ENCODE measurements around the gene CCDC154.

CCDC154 gene

DNA sequence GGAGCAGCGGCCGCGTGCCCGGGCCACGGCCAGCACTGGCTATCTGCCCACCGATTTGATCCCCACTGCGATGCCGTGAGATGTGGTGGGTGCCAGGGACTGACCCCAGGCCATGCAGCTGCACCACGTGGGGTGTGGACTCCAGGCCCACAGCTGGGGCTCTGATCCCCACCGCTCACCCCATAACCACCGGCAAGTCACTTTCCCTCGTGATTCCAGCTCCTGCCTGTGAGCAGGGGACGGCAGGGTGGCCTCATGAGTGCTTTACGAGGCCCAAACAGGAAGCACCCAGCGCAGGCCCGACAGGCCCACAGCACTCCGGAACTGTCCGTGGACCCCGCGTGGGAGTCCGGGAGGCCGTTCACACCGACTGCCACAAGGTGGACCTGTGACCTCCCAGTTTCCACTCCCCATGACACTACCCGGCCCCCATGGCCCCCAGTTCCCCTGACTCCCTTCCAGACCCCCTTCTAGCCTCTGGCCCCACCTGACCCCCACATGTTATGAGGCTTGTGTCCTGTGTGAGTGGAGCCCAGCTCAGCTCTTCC is 43.8 kb upstream of the CCDC154 start:
- no peak overlapping the region for H3K18ac ChIP-seq (ENCODE audit: low read depth in 1 of 2, low read length in 2 of 2)
- H3K4me1 ChIP-seq (ENCODE audit: control insufficient read depth, insufficient read depth, low read depth, low read length), result peaks cover 6% of the 10 kb centered on the region
- no peak overlapping the region for H4K91ac ChIP-seq (ENCODE audit: low read length)
- H4K8ac ChIP-seq (ENCODE audit: low read length), result no peak overlapping the region
- H2BK12ac ChIP-seq (ENCODE audit: low read length in 2 of 2), result no peak overlapping the region
- no peak for DNase-seq
- no peaks in the 10 kb centered on the region for H3K9me3 ChIP-seq (ENCODE audit: control insufficient read depth, low read length)
- H3K27ac ChIP-seq (ENCODE audit: low read length, poor library complexity, severe bottlenecking), result no peak overlapping the region
- H3K9ac ChIP-seq (ENCODE audit: low read length), result no peak overlapping the region
- no peak overlapping the region for H3K23ac ChIP-seq (ENCODE audit: low read length in 2 of 2)
- no peak overlapping the region for H3K4me3 ChIP-seq (ENCODE audit: insufficient read depth in 1 of 2, low read depth in 1 of 2, low read length in 2 of 2)
- H2BK15ac ChIP-seq (ENCODE audit: low read depth, poor library complexity, severe bottlenecking), result no peak overlapping the region
- no peaks in the 10 kb centered on the region for H3K36me3 ChIP-seq (ENCODE audit: control insufficient read depth in 1 of 2, insufficient read depth in 2 of 2, low read depth in 1 of 2, low read length in 2 of 2)
- 83% methylated on average over 17 of the region's 24 CpGs for WGBS
- H3K27me3 ChIP-seq (ENCODE audit: control insufficient read depth in 1 of 2, insufficient read depth in 1 of 2, low read length in 2 of 2), result peaks cover 4 to 8% of the 10 kb centered on the region in 2 experiments
- no peaks in the 10 kb centered on the region for H3K79me1 ChIP-seq (replicated peaks; ENCODE audit: low read length, poor library complexity, severe bottlenecking)
- no peak overlapping the region for H3K14ac ChIP-seq (ENCODE audit: low read length in 2 of 2)
- H2AK5ac ChIP-seq (ENCODE audit: low read length, severe bottlenecking), result no peak overlapping the region
- H3K4me2 ChIP-seq (ENCODE audit: low read length, poor library complexity, severe bottlenecking), result no peak overlapping the region
- H2BK5ac ChIP-seq (ENCODE audit: low read depth, low read length, poor library complexity, severe bottlenecking), result no peak overlapping the region
- H3K4ac ChIP-seq (ENCODE audit: low read depth in 1 of 2, low read length in 2 of 2), result no peak overlapping the region
- H2BK120ac ChIP-seq (ENCODE audit: low read depth, low read length), result no peak overlapping the region
- no peak overlapping the region for H2AFZ ChIP-seq (ENCODE audit: low read depth, low read length)

DNA sequence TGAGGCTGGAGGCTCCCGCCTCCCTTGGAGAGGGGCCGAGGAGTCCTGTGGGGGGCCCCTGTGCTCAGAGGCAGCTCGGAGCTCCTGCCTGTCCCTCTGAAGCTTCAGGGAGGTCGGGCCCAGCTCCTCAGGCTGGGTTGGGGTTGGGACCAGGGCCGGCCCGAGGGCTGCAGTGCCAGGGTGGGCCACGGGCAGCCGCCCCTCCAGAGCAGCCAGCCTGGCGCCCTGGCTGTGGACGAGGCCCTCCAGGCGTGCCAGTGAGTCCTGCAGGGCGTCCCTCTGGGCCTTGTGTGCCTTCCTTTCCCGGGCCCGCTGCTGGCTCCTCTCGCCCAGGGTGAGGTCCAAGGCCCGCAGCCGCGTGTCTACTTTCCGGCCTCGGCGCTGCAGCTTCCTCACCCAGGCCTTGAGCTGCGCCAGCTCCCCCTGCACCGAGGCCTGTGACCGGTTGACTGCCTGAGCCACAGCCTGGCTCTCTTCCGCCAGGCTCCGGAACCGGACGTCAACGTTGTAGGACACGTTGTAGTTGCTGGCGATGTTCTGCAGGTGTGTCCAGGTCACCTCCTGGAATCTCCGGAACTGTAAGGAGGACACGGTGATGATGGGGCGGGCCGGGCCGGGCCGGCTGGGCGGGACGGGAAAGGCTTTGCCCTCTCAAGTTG is 43.2 kb upstream of the CCDC154 start:
- no peak overlapping the region for H4K91ac ChIP-seq (ENCODE audit: low read length)
- H2BK12ac ChIP-seq (ENCODE audit: low read length in 2 of 2), result no peak overlapping the region
- WGBS, result 93% methylated on average over 39 of the region's 39 CpGs
- no peak overlapping the region for H4K8ac ChIP-seq (ENCODE audit: low read length)
- H2BK120ac ChIP-seq (ENCODE audit: low read depth, low read length), result no peak overlapping the region
- H3K4me3 ChIP-seq (ENCODE audit: insufficient read depth in 1 of 2, low read depth in 1 of 2, low read length in 2 of 2), result no peak overlapping the region
- peaks cover under 1% of the 10 kb centered on the region for H3K4me1 ChIP-seq (ENCODE audit: control insufficient read depth, insufficient read depth, low read depth, low read length)
- no peak overlapping the region for H3K9ac ChIP-seq (ENCODE audit: low read length)
- no peak overlapping the region for H3K27ac ChIP-seq (ENCODE audit: low read length, poor library complexity, severe bottlenecking)
- no peak overlapping the region for H3K14ac ChIP-seq (ENCODE audit: low read length in 2 of 2)
- H2BK5ac ChIP-seq (ENCODE audit: low read depth, low read length, poor library complexity, severe bottlenecking), result no peak overlapping the region
- no peak for DNase-seq
- no peak overlapping the region for H2BK15ac ChIP-seq (ENCODE audit: low read depth, poor library complexity, severe bottlenecking)
- peaks cover 5 to 9% of the 10 kb centered on the region in 2 experiments for H3K27me3 ChIP-seq (ENCODE audit: control insufficient read depth in 1 of 2, insufficient read depth in 1 of 2, low read length in 2 of 2)
- no peak overlapping the region for H2AK5ac ChIP-seq (ENCODE audit: low read length, severe bottlenecking)
- H2AFZ ChIP-seq (ENCODE audit: low read depth, low read length), result no peak overlapping the region
- H3K4ac ChIP-seq (ENCODE audit: low read depth in 1 of 2, low read length in 2 of 2), result no peak overlapping the region
- H3K18ac ChIP-seq (ENCODE audit: low read depth in 1 of 2, low read length in 2 of 2), result no peak overlapping the region
- H3K9me3 ChIP-seq (ENCODE audit: control insufficient read depth, low read length), result no peaks in the 10 kb centered on the region
- H3K79me1 ChIP-seq (replicated peaks; ENCODE audit: low read length, poor library complexity, severe bottlenecking), result no peaks in the 10 kb centered on the region
- no peak overlapping the region for H3K23ac ChIP-seq (ENCODE audit: low read length in 2 of 2)
- H3K36me3 ChIP-seq (ENCODE audit: control insufficient read depth in 1 of 2, insufficient read depth in 2 of 2, low read depth in 1 of 2, low read length in 2 of 2), result no peaks in the 10 kb centered on the region
- no peak overlapping the region for H3K4me2 ChIP-seq (ENCODE audit: low read length, poor library complexity, severe bottlenecking)

DNA sequence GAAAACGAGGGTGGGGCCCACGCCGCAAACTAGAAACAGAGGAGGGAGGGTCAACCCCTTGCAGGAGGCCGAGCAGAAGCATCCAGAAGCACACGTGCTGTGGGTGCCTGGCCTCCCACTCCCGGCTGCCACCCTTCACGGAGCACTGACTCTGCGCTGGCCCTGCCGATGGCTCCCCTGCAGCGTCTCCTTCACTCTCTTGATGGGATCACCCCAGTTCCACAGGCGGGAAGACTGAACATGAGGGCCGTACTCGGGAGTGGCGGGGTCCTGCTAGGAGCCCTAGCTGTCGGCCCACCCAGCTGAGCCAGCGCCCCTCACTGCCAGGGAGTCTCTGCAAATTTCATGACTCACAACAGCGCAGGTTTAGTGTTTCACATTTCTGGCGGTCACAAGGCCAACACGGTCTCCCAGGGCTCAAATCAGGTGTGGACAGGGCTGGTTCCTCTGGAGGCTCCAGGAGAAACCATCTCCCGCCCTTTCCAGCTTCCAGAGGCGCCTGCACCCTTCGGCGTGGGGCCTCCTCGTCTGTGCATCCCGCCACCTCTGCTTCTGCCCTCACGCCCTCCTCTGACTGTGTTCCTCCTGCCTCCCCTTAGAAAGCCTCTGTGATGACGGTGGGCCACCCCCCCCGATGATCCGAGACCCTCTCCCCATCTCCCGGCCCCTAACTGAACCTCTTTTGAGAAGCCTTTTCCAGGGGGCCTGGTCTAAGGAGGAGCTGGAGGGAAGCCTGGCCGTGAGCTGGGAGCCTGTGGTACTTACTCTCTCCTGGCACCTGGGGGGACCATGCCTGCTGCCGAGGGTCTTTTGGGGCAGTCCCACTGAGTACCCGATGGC is 42.4 kb upstream of the CCDC154 start:
- Histone ChIP-seq H2BK5ac (ENCODE audit: low read depth, low read length, poor library complexity, severe bottlenecking) (no peak overlapping the region), H3K14ac (ENCODE audit: low read length in 2 of 2) (no peak overlapping the region), H4K8ac (ENCODE audit: low read length) (peak overlapping the region; percentile 28), H3K4me1 (ENCODE audit: control insufficient read depth, insufficient read depth, low read depth, low read length) (no peaks in the 10 kb centered on the region), H3K9ac (ENCODE audit: low read length) (no peak overlapping the region), H3K4me2 (ENCODE audit: low read length, poor library complexity, severe bottlenecking) (no peak overlapping the region), H2BK120ac (ENCODE audit: low read depth, low read length) (no peak overlapping the region), H3K27ac (ENCODE audit: low read length, poor library complexity, severe bottlenecking) (no peak overlapping the region), H3K4me3 (ENCODE audit: insufficient read depth in 1 of 2, low read depth in 1 of 2, low read length in 2 of 2) (no peak overlapping the region), H3K4ac (ENCODE audit: low read depth in 1 of 2, low read length in 2 of 2) (no peak overlapping the region), H2BK15ac (ENCODE audit: low read depth, poor library complexity, severe bottlenecking) (peak overlapping the region; percentile 28), H3K23ac (ENCODE audit: low read length in 2 of 2) (no peak overlapping the region), H3K18ac (ENCODE audit: low read depth in 1 of 2, low read length in 2 of 2) (no peak overlapping the region), H3K27me3 (ENCODE audit: control insufficient read depth in 1 of 2, insufficient read depth in 1 of 2, low read length in 2 of 2) (peaks cover 9 to 13% of the 10 kb centered on the region in 2 experiments), H3K36me3 (ENCODE audit: control insufficient read depth in 1 of 2, insufficient read depth in 2 of 2, low read depth in 1 of 2, low read length in 2 of 2) (no peaks in the 10 kb centered on the region), H2BK12ac (ENCODE audit: low read length in 2 of 2) (no peak overlapping the region), H4K91ac (ENCODE audit: low read length) (no peak overlapping the region), H2AK5ac (ENCODE audit: low read length, severe bottlenecking) (no peak overlapping the region), H3K79me1 (replicated peaks; ENCODE audit: low read length, poor library complexity, severe bottlenecking) (no peaks in the 10 kb centered on the region), H2AFZ (ENCODE audit: low read depth, low read length) (no peak overlapping the region), H3K9me3 (ENCODE audit: control insufficient read depth, low read length) (no peaks in the 10 kb centered on the region)
- 86% methylated on average over 32 of the region's 33 CpGs for WGBS
- DNase-seq, result no peak

DNA sequence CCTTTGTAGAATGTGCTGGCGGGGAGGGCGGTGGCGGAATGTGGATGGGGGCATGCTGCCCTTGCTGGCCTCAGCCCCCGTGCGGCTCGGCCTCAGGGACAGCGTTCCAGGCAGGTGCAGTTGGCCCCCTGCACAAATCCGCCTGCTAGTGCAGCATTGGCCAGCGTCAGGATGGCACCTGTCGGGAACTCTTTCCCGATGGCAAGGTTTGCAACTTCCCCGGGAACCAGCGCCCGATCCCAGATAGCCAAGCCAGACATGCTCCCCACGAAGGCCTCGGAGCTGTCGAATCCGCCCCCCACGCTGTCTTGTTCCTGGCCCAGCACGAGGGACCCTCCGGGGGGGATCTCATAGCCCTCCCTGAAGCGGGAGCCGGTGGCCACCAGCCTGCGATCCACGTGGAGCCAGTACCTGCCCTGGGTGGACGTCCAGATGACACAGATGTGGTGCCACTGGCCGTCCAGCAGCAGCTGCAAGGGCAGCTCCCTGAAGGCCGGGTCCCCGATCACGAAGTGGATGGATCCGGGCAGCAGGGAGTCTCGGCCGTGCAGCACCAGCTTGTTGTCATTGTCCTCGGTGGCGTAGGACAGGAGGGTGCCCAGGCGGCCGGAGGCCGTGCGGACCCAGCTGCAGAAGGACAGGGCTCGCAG is 41.6 kb upstream of the CCDC154 start:
- no peak overlapping the region for H2AFZ ChIP-seq (ENCODE audit: low read depth, low read length)
- H2BK5ac ChIP-seq (ENCODE audit: low read depth, low read length, poor library complexity, severe bottlenecking), result no peak overlapping the region
- no peaks in the 10 kb centered on the region for H3K4me1 ChIP-seq (ENCODE audit: control insufficient read depth, insufficient read depth, low read depth, low read length)
- no peak overlapping the region for H3K18ac ChIP-seq (ENCODE audit: low read depth in 1 of 2, low read length in 2 of 2)
- no peak overlapping the region for H3K4me3 ChIP-seq (ENCODE audit: insufficient read depth in 1 of 2, low read depth in 1 of 2, low read length in 2 of 2)
- no peak overlapping the region for H3K23ac ChIP-seq (ENCODE audit: low read length in 2 of 2)
- no peak overlapping the region for H2BK12ac ChIP-seq (ENCODE audit: low read length in 2 of 2)
- H3K27me3 ChIP-seq (ENCODE audit: control insufficient read depth in 1 of 2, insufficient read depth in 1 of 2, low read length in 2 of 2), result peaks cover 9 to 13% of the 10 kb centered on the region in 2 experiments
- no peaks in the 10 kb centered on the region for H3K36me3 ChIP-seq (ENCODE audit: control insufficient read depth in 1 of 2, insufficient read depth in 2 of 2, low read depth in 1 of 2, low read length in 2 of 2)
- H3K9me3 ChIP-seq (ENCODE audit: control insufficient read depth, low read length), result peaks cover 2% of the 10 kb centered on the region
- H2AK5ac ChIP-seq (ENCODE audit: low read length, severe bottlenecking), result no peak overlapping the region
- 90% methylated on average over 40 of the region's 40 CpGs for WGBS
- no peak overlapping the region for H4K8ac ChIP-seq (ENCODE audit: low read length)
- H2BK120ac ChIP-seq (ENCODE audit: low read depth, low read length), result no peak overlapping the region
- H3K9ac ChIP-seq (ENCODE audit: low read length), result no peak overlapping the region
- no peak for DNase-seq
- no peak overlapping the region for H3K4ac ChIP-seq (ENCODE audit: low read depth in 1 of 2, low read length in 2 of 2)
- no peak overlapping the region for H2BK15ac ChIP-seq (ENCODE audit: low read depth, poor library complexity, severe bottlenecking)
- no peak overlapping the region for H4K91ac ChIP-seq (ENCODE audit: low read length)
- no peak overlapping the region for H3K27ac ChIP-seq (ENCODE audit: low read length, poor library complexity, severe bottlenecking)
- no peak overlapping the region for H3K4me2 ChIP-seq (ENCODE audit: low read length, poor library complexity, severe bottlenecking)
- no peak overlapping the region for H3K14ac ChIP-seq (ENCODE audit: low read length in 2 of 2)
- no peaks in the 10 kb centered on the region for H3K79me1 ChIP-seq (replicated peaks; ENCODE audit: low read length, poor library complexity, severe bottlenecking)

Measured in mesenchymal stem cell (in vitro differentiated cells and primary cell).